Measurements from ENCODE around the gene INPP4B.
"Not testable (repeated sequence)": the region's sequence is repeated elsewhere in the genome, so short reads cannot be mapped to it uniquely, and the experiment has no call there.

Gene INPP4B

DNA sequence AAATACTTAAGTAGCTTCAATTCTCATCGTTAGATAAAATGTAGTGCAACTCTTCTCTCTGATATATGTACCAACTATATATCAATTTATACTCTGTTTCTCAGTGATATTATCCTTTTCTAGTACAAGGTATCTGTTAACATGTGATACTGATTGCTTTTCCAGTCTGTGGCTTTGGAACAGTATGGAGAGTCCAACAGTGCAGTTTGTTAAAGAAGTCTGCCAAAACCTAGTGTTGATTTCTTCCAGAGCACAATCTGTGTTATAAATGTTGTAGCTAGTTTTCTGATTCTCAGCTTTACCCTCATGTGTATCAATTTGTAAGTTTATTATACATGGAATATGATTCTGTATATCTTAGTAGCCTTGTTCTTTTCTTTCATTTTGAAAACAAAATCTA lies 744.7 kb downstream of the INPP4B start:
- DNase-seq: no peak

DNA sequence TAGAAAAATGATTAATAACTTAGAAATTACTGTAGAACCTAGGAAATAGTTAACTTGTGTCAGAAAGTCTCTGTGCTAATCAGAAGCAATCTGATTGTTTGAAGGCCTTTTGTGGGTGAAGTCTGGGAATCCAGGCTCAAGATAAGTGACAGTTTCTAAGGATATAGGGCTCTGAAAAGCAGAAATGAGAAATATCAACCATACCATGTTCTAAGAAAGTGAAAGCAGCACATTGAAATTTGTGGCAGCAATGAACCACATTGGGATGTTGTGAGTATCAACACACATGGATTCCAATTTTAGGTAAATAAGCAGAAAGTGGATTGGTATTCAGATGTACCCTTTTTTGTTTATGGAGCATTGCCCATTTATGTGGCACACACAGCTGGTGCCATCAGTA lies 745.2 kb downstream of the INPP4B start:
- no peak for DNase-seq

DNA sequence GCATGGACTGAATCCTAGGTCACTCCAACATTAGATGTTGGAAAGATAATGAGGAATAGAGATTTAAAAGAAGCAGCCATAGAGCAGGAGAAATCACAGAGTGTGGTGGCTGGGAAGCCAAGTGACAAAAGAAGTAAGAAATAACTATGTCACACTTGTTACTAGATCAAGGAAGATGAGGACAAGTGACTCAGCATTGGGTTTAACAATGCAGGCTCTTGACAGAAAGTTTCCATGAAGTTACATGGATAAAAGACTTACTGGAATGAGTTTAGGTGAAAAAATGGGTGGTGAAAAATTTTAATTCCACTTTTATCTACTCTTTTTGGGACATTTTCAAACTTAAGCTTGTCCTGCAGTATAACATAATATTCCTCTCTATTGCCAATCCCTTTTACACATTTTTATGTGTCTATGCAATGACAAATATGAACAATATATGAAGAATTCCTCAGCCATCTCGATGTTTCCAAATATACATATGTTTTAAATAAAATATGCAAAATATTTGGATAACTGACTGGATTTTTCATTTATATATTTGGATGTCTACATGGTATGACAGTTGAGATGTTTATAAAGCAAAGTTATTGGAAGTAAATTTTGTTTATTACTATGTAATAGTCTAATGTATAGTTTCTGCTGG lies 747.1 kb downstream of the INPP4B start:
- no peak for DNase-seq

DNA sequence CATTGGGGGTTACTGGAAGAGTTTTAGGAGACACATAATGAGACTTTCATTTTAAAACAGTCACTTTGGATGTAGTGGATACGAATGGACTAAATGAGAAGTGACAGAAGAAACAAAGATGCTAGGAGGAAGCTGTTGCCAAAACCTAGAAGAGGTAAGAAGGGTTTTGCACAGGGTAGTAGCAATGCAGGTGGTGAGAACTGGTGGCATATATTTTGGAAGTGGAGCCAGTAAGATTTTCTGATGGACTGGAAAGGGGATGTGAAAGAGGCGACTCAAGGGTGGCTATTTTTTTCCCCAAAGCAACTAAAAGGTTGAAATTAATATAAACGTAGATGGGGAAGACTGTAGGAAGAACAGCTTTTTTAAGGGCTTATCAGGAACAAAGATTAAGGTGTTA lies 747.7 kb downstream of the INPP4B start:
- no peak for DNase-seq

DNA sequence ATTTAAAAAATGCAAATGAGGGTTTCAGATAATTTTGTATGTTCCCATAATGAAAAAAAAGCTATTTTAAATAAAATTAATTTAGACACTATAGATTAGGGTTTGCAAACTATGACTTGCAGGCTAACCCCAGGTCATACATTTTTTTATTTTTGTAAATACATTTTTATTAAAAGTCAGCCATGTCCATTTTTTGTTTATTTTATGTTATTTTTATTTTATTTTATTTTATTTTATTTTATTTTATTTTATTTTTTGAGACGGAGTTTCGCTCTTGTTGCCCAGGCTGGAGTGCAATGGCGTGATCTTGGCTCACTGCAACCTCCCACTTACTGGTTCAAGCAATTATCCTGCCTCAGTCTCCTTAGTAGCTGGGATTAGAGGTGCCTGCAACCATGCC lies 749.1 kb downstream of the INPP4B start:
- DNase-seq: no peak

DNA sequence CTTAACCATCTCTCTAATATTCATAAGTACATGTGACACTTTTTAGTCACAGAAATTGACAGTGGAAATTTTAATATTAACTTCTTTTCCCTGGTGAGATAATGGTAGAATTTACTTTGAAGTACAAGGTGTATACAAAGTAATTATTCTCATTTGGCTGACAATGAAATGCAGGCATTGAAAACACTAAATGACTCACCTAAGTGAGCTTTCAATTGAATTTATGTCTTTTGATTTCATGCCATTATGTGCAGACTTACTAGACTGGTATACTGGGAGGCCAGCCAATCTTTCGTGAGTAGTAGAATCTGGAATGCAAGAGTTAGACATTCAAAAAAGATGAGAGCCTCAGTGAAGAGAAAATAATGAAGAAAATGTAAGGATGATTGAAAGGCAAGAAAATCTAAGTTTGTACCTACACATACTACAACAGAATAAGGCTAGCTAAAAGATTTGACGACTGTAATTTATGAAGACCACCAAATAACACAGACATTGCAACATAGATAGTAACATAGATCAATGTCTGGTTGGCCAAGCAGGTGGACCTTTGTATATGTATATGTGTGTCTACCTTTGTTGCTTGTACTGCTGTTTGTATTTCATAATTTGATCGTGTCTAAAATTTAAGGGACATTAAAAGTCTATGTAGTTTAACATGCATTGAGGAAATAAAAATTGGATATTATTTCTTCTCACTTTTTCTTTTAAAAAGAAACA lies 750.1 kb downstream of the INPP4B start:
- no peak for DNase-seq

DNA sequence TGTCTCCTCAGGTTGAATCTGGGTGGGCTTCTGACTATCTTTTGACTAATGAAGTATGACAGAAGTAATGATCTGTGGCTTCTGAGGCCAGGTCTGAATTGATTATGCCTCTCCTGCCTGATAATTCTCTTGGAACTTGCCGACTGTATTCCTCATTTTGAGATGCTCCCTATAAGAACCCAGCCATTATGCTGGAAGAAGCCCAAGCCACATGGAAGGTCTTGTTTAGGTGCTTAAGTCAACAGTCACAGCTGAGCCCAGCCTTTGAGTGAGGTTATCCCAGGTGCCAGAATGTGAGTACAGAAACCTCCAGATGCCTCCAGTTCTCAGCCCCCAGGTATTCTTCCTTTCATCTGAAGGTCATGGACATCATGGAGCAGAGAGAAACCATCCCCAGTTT lies 753.2 kb downstream of the INPP4B start:
- DNase-seq: no peak

DNA sequence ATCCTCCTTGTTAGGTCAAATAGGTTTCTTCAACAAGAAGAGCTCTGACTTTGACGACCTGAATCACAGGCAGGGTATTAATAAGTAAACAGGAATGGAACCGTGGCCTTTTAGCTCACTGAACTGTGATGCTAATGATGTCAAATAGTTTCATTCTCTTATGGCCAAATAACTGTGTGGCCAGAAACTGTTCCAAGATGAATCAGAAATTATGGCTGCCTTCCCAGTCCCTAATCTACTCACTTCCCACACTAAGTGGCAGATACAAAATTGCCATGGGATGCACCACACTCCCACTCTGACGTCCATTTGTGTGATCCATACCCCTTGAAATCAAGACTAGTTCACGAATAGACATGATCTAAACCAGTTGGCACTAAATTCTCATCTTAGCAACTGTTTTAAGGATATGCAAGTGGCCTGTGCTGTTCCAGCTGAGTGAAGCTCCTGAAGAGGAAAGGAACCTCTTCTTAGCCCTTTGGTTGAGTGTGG lies 754.4 kb downstream of the INPP4B start:
- no peak for DNase-seq

DNA sequence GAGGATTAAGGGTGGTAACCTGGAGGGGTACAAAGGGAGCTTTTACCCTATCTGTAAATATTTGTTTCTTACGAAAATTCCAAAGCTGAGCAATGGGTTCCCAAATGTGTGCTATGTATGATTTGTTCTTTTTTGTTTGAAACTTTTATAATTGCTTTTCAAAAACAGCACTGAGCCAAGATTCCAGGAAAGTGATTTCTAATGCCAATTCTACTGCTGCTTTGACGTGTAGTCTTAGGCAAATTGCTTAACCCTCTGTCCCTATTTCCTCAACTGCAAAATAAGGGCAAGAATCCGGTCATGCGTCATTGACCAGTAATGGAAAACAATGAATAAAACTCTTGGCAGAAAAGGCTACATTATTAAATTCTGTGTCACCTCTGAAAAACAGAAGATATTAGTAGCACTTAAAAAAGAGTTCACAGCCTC lies 755.0 kb downstream of the INPP4B start:
- DNase-seq: no peak

DNA sequence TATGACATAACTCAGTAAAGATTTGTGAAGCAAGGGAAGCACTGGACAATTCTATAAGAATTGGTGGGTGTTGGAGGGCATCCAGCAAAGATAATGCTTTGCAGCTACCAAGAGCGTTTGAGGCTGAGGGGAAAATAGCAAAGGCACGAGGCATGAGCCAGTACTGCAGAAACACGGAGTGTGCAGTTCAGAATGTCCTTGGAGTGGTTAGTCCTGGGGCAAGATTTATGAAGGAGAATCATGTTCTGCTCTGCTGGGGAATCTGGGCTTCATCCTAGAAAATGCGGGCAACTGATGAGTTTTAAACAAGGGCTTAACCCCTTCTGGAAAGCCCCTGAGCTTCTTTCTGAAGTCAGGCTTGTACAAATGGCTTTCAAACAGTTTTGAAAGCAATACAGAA lies 757.2 kb downstream of the INPP4B start:
- peak; percentile 38 for DNase-seq

DNA sequence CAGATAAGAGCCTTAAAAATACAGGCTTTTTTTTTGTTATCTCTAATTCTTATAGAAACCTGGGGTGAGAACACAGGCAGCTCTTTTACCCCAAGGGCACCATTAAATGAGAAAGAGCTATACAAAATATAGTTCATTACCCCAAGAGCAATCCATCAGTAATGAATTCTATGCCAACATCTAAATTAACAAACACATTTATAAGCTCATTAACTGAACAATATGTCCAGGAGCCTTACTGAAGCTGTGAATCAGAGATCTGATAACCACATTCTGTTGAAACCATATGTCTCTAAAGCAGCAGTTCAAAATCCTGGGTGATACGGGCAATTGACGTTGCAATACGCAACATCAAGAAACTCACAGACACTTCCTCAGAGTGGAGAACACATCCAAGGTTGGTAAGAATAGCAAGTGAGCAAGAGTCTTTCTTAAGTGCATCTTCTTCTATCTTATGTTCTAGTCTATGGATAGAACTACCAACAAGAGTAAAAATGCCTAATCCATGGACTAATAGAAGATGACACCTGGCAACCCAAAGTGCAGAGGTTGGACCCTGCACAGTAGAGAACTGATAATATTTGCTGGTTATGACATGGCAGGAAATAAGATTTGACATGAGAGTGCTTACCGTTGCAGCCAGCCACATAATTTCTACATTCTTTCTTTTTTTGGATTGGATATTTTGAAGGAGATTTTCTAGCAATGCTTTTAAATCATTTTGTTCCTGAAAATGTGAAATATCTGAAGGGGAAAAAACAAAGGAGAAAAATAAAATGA lies 760.4 kb downstream of the INPP4B start:
- DNase-seq: no peak

DNA sequence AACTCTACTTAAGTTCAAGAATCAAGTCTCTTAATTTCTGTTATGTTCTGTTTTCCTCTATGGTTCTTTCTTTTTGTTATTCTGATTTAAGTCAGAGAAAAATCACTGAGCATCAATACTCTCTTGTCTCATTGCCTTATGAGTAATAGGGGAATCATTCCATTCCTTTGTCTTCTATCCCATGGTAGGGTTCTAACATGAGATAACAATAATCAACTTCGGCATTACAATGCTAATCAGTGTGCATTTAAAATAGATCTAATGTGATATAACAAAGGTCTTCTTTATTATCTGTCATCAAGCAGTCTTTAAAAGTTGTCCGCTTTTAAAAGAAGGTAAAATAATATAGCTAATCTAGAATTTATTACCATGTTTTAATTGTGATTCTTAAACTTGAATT lies 762.8 kb downstream of the INPP4B start:
- DNase-seq: no peak

DNA sequence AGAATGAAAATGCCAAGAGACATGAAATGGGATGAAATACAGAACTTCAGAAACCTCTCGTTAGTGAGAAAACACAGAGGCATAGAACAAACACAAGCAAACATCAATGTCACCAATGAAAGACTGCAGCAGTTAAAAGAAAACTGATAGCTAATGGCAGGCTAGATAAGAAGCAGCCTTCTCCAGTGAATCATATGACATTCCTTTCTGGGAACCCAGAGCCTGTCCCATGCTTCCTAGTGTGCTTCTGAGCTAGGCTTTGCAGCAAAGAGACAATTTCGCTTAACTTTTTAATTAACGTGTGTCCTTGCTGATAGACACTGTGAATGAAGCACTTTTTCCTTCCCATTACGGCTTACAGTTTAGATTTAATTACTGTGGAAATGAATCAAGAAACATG lies 765.1 kb downstream of the INPP4B start:
- no peak for DNase-seq

DNA sequence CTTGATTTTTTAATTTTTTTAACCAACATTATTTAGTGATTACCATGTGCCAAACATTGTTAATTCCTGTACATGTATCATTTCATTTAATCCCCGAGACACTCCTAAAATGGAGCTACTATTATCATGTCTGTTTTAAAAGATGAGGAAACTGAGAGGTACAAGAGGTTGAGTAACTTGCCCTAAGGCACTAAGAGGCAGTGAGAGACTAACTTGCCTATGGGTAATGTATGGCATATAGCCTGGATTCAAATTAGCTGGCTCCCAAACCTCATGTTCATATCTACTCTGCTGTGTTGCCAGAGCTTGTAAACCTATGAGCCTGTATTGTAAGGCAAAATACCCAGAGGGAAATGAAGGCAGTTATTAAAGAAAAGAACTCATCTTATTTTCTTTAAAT lies 766.1 kb downstream of the INPP4B start:
- no peak for DNase-seq

DNA sequence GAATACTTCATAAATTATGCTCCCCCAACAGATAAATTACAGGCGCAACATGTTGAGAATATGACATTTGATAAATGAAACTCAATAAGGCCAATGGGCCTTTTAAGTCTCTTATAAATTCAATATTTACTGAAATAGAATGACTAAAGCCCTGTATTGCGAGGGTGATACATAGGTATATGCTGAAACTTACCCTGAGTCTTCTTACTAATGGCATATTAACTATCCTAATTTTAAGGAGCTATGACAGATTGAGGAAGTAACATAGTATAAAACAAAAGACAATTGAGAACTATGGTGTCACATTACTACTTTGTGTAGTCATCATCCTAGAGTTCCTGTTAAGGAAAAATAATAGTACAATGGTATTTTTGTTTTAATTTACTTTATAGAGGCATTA lies 769.1 kb downstream of the INPP4B start:
- no peak for DNase-seq

DNA sequence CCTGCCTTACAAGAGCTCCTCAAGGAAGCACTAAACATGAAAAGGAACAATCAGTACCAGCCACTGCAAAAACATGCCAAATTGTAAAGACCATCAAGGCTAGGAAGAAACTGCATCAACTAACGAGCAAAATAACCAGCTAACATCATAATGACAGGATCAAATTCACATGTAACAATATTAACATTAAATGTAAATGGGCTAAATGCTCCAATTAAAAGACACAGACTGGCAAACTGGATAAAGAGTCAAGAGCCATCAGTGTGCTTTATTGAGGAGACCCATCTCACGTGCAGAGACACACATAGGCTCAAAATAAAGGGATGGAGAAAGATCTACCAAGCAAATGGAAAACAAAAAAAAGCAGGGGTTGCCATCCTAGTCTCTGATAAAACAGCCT lies 777.8 kb downstream of the INPP4B start:
- DNase-seq: not testable (repeated sequence)

DNA sequence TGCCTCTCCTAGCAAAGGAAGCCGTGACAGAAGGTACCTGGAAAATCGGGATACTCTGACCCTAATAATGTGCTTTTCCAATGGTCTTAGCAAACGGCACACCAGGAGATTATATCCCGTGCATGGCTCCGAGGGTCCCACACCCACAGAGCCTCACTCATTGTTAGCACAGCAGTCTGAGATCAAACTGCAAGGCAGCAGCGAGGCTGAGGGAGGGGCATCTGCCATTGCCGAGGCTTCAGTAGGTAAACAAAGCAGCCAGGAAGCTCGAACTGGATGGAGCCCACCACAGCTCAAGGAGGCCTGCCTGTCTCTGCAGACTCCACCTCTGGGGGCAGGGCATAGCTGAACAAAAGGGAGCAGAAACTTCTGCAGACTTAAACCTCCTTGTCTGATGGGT lies 779.5 kb downstream of the INPP4B start:
- DNase-seq: not testable (repeated sequence)

DNA sequence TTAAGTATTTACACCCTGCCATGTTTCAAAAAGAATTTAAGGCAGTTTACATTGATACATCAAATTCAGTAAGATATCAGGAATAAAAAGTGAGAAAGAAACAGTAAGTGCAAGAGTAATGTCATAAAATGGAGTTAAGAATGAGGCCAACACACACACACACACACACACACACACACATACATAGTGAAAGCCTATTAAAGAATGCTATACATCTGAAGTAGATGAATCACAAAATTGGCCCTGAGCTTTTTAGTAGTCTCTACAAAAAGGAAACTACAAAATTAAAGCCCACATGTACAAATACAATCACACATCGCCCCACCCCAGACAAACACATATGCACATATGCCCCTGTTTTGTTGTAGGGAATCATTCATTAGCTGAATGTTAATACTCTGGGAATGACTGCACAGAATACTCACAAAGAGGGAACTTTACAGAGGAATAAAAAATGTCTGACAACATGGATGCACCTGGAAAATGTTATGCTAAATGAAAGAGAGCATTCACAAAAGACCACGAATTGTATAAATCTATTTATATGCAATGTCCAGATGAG lies 780.9 kb downstream of the INPP4B start:
- no peak for DNase-seq

DNA sequence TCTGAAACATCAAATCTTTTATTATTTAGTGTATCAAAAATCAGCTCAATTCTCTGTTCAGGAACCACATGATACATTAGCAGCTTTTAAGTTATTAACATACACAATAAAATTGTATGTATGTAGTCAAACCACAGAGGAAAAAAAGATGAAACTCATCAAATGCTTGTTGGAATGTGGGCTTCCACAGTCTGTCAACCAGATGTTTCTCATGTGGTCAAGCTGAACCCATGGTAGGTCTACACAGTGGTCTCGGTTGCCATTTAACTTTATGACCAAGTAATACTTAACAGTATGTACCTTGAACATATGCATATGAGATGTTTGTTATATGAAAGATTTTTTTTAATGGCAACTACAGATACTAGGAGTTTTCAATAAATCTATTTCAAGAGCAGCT lies 781.9 kb downstream of the INPP4B start:
- no peak for DNase-seq

DNA sequence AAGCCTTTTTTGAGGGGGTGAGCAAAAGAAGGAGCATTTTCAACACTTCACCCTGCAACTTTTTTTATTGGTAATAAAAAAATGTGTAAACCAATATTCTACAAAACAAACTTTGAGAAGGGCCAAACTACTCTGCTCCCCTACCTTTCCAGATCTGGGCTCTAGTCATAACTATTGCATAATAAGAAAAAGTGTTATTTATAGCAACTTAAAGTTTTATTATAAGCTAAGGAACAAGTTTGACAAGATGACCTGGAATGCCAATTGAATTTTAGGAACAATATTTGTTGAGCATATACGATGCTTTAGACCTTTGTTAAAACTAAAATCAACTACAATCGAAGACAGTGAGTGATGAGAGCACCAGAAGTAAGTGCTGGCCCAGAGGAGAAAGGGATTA lies 800.1 kb downstream of the INPP4B start:
- DNase-seq: no peak

DNA sequence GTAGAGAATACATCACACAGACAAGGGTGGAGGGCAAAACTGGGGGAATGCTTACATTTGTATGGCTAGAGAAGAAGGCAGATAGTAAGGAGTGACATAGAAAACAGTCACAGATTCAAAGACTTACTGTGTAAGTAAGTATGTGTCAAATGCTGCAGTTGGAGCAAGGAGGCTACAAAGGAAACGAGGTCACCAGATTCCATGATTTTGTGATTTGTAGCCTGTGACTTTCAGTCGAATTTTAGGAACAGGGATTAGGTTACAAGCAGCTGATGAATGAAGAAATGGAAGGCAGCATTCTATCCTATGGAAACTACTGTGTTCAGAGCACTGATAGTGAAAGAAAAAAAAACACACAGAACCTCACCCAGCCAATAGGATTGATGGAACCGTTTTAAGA lies 801.8 kb downstream of the INPP4B start:
- no peak for DNase-seq

DNA sequence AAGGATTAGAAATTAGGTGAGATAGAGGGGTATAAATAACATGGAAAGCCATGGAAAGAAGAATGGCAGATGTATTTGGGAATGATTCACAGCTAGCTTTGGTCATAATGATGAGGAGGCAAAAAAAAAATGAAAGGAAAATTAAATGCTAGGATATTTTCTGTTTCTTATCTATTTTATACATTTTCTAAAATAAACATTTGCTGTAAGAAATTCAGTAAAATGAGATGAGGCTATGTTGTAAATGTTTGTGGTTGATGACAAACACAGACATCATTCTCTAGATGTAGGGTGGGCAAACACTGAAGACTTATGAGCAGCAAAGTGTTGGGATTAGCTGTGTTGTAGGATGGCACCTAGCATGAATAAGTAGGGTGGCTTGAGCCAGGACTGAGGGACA lies 802.6 kb downstream of the INPP4B start:
- no peak for DNase-seq

DNA sequence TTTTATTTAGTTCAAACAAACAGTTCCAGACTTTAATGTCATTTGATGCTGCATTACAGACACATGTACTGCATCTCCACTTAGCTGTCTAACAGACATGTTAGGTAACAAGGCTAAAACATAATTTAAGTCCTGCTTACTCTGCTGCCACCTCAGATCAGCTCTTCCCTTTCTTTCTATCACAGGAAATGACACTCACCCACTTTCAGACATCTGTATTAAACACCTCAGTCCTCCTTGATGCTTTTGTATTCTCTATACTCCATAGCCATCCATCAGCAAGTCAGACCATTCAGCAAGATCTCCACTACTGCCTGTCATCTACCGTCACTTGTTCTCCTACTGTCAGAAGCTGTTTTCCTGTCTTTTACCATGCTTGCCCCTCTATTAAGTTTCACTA lies 804.3 kb downstream of the INPP4B start:
- no peak for DNase-seq

DNA sequence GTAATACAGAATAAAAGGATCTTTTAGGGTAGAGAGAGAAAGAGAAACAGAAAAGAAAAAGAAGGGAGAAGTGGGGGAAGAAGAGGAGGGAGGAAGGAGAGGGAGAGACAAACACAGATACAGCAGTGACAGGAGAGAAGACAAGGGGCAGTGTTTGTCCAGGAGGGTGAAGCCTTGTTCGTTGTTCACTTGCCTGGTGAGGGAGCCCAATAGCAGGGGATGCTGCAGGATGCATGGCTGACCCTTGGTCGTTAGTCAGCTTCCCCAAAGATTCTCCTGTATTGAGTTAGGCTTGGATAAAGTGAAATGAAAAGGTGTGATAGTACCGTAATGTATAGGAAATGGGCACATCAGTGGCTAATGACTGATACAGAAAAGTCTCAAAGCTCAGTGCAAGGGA lies 806.1 kb downstream of the INPP4B start:
- DNase-seq: no peak

All from left hindlimb (tissue), 1 donor.